Measurements from ENCODE around the gene CKMT1A. TPM values are rescaled to one million over a fixed set of nuclear protein-coding genes. Genes with fewer than 3 reads are reported as not detected.
"Not testable (repeated sequence)": the region's sequence is repeated elsewhere in the genome, so short reads cannot be mapped to it uniquely, and the experiment has no call there.

CKMT1A gene
- total RNA-seq, 2 donors from 2014 or later: 1.9 to 3.3 TPM

GRCh38 chr15:43702174-43702573 lies 8.5 kb downstream of the CKMT1A start:
- Histone ChIP-seq H3K4me3 (no peak overlapping the region), H3K36me3 (no peaks in the 10 kb centered on the region)
- no peak for TF ChIP-seq CTCF (IDR thresholded peaks at IDR 0.05)

GRCh38 chr15:43702701-43703424 lies 9.2 kb downstream of the CKMT1A start:
- no peak for DNase-seq (ENCODE audit: low spot score)
- Histone ChIP-seq H3K4me3 (no peak overlapping the region), H3K4me1 (no peaks in the 10 kb centered on the region), H3K27me3 (no peaks in the 10 kb centered on the region), H3K36me3 (no peaks in the 10 kb centered on the region), H3K9me3 (no peaks in the 10 kb centered on the region), H3K27ac (no peak overlapping the region)
- no peak for TF ChIP-seq CTCF (IDR thresholded peaks at IDR 0.05)

More at GRCh38 chr15:43702174-43702573, 8.5 kb downstream of the CKMT1A start:
- no peaks in the 10 kb centered on the region for H3K4me1 ChIP-seq
- no peaks in the 10 kb centered on the region for H3K9me3 ChIP-seq
- DNase-seq (ENCODE audit: low spot score): peak; percentile 28
- H3K27me3 ChIP-seq: no peaks in the 10 kb centered on the region
- H3K27ac ChIP-seq: no peak overlapping the region

- H3K27ac ChIP-seq; H3K27me3 ChIP-seq; H3K9me3 ChIP-seq; H3K4me3 ChIP-seq; DNase-seq (ENCODE audit: low spot score); H3K4me1 ChIP-seq; H3K36me3 ChIP-seq: not testable (repeated sequence)
Measured at GRCh38 chr15:43710431-43711131, 16.9 kb downstream of the CKMT1A start.

- DNase-seq (ENCODE audit: low spot score): no peak
- Histone ChIP-seq H3K4me3 (no peak overlapping the region), H3K36me3 (no peaks in the 10 kb centered on the region), H3K27me3 (no peaks in the 10 kb centered on the region), H3K4me1 (no peaks in the 10 kb centered on the region), H3K27ac (no peak overlapping the region), H3K9me3 (no peaks in the 10 kb centered on the region)
- TF ChIP-seq CTCF (IDR thresholded peaks at IDR 0.05): no peak
Measured at GRCh38 chr15:43723151-43723550, 29.5 kb downstream of the CKMT1A start.

- not testable (repeated sequence) for H3K36me3 ChIP-seq; H3K27me3 ChIP-seq; H3K9me3 ChIP-seq; H3K4me1 ChIP-seq; H3K27ac ChIP-seq; DNase-seq (ENCODE audit: low spot score); H3K4me3 ChIP-seq
Measured at GRCh38 chr15:43726306-43726705, 32.6 kb downstream of the CKMT1A start.

- H3K4me3 ChIP-seq; H3K9me3 ChIP-seq; H3K36me3 ChIP-seq; H3K27me3 ChIP-seq; H3K4me1 ChIP-seq; H3K27ac ChIP-seq; DNase-seq (ENCODE audit: low spot score): not testable (repeated sequence)
Measured at GRCh38 chr15:43728053-43728725, 34.5 kb downstream of the CKMT1A start.

GRCh38 chr15:43735416-43735815 lies 41.8 kb downstream of the CKMT1A start:
- H3K4me3 ChIP-seq: no peak overlapping the region
- no peak for DNase-seq (ENCODE audit: low spot score)
- H3K36me3 ChIP-seq: no peaks in the 10 kb centered on the region
- H3K4me1 ChIP-seq: no peaks in the 10 kb centered on the region
- no peaks in the 10 kb centered on the region for H3K27me3 ChIP-seq
- H3K9me3 ChIP-seq: no peaks in the 10 kb centered on the region
- H3K27ac ChIP-seq: no peak overlapping the region
- no peak for TF ChIP-seq CTCF (IDR thresholded peaks at IDR 0.05)

- Histone ChIP-seq H3K4me1 (peaks cover 0 to 43% of the 10 kb centered on the region in 2 donors), H3K4me3 (peak within 1 kb of the TSS; percentile 83 to 92), H3K27ac (peak within 1 kb of the TSS; percentile 93 to 97)
- H3K36me3 ChIP-seq, H3K9me3 ChIP-seq, H3K27me3 ChIP-seq: not testable (repeated sequence)
- peak; percentile 93 for DNase-seq (ENCODE audit: low spot score)
Measured at GRCh38 chr15:43746245-43746902, 52.7 kb downstream of the CKMT1A start, which contains the start of gene PDIA3. PDIA3 (plus strand) TSS chr15:43746438; CDS start chr15:43746540, 102 bp downstream.

GRCh38 chr15:43746903-43747309 lies 53.2 kb downstream of the CKMT1A start:
- Histone ChIP-seq H3K4me3 (peak overlapping the region; percentile 83 to 92), H3K4me1 (peaks cover 0 to 45% of the 10 kb centered on the region in 2 donors), H3K27ac (peak overlapping the region; percentile 93 to 97)
- H3K9me3 ChIP-seq; H3K27me3 ChIP-seq; DNase-seq (ENCODE audit: low spot score); H3K36me3 ChIP-seq: not testable (repeated sequence)
